H9 (cell line): ENCODE data around the gene ARSG. TPM values are rescaled to one million over a fixed set of nuclear protein-coding genes. Genes with fewer than 3 reads are reported as not detected.

Experiments used
- DNase-seq: peaks from one replicate; pipeline ENCODE4 v3.0.0-alpha.2; 2017
- H2AFZ ChIP-seq: one replicate; pipeline ENCODE4 v1.6.1; 2013; ENCODE audit warnings: mild to moderate bottlenecking, low read length, control low read depth, moderate library complexity
- H2AK5ac ChIP-seq: 2 replicates; pipeline ENCODE4 v1.6.1; 2013; ENCODE audit warnings: low read length, control low read depth, mixed read lengths; ENCODE audit not compliant: insufficient read length
- H2BK120ac ChIP-seq: one replicate; pipeline ENCODE4 v1.6.1; 2013; ENCODE audit warnings: low read depth, mild to moderate bottlenecking, low read length, control low read depth, inconsistent platforms; ENCODE audit not compliant: poor library complexity, severe bottlenecking
- H2BK12ac ChIP-seq: 2 replicates; pipeline ENCODE4 v1.6.1; 2013; ENCODE audit warnings: low read length, control low read depth, mixed read lengths, low read depth; ENCODE audit not compliant: insufficient read length
- H2BK15ac ChIP-seq: 2 replicates; pipeline ENCODE4 v1.6.1; 2013; ENCODE audit warnings: low read depth, low read length, control low read depth
- H2BK20ac ChIP-seq: one replicate; pipeline ENCODE4 v1.6.1; 2013; ENCODE audit warnings: low read depth, mild to moderate bottlenecking, low read length, control low read depth, inconsistent platforms; ENCODE audit not compliant: poor library complexity, severe bottlenecking
- H2BK5ac ChIP-seq: 2 replicates; pipeline ENCODE4 v1.6.1; 2013; ENCODE audit warnings: low read length, control low read depth, mixed read lengths; ENCODE audit not compliant: insufficient read length
- H3K14ac ChIP-seq: 2 replicates; pipeline ENCODE4 v1.6.1; 2013; ENCODE audit warnings: low read length, control low read depth; ENCODE audit not compliant: insufficient read depth
- H3K18ac ChIP-seq: 2 replicates; pipeline ENCODE4 v1.6.1; 2013; ENCODE audit warnings: low read depth, mild to moderate bottlenecking, mixed read lengths, low read length, control low read depth; ENCODE audit not compliant: insufficient read length
- H3K23ac ChIP-seq: 2 replicates; pipeline ENCODE4 v1.6.1; 2013; ENCODE audit warnings: low read length, control low read depth, mixed read lengths, low read depth; ENCODE audit not compliant: insufficient read length
- H3K23me2 ChIP-seq: 2 replicates; pipeline ENCODE4 v1.6.1; 2013; ENCODE audit warnings: low read depth, mild to moderate bottlenecking, mixed read lengths, low read length, control low read depth; ENCODE audit not compliant: insufficient read length, poor library complexity, severe bottlenecking
- H3K27ac ChIP-seq: 2 replicates; pipeline ENCODE4 v1.5.1; 2013; ENCODE audit warnings: low read length, control low read depth, mixed read lengths, low read depth; ENCODE audit not compliant: insufficient read length
- H3K27me3 ChIP-seq: 2 replicates; pipeline ENCODE4 v1.6.1; 2013; ENCODE audit warnings: low read length, control low read depth, inconsistent platforms; ENCODE audit not compliant: insufficient read depth
- H3K4ac ChIP-seq: 2 replicates; pipeline ENCODE4 v1.6.1; 2013; ENCODE audit warnings: low read depth, mild to moderate bottlenecking, control low read depth, inconsistent platforms, low read length, moderate library complexity
- H3K4me1 ChIP-seq: 2 replicates; pipeline ENCODE4 v1.6.1; 2013; ENCODE audit warnings: low read length, control low read depth, inconsistent platforms; ENCODE audit not compliant: insufficient read depth
- H3K4me2 ChIP-seq: 2 replicates; pipeline ENCODE4 v1.6.1; 2013; ENCODE audit warnings: low read length, control low read depth, mixed read lengths; ENCODE audit not compliant: insufficient read length, insufficient read depth
- H3K56ac ChIP-seq: 2 replicates; pipeline ENCODE4 v1.6.1; 2013; ENCODE audit warnings: low read depth, mild to moderate bottlenecking, mixed read lengths, low read length, control low read depth; ENCODE audit not compliant: insufficient read length
- H3K79me1 ChIP-seq: 2 replicates; pipeline ENCODE4 v1.6.1; 2013; ENCODE audit warnings: low read depth, mild to moderate bottlenecking, moderate library complexity, low read length, control low read depth, inconsistent platforms; ENCODE audit not compliant: insufficient read depth, poor library complexity, severe bottlenecking
- H3K79me2 ChIP-seq: 2 replicates; pipeline ENCODE4 v1.6.1; 2013; ENCODE audit warnings: low read length, control low read depth, inconsistent platforms; ENCODE audit not compliant: insufficient read depth
- H3K9ac ChIP-seq: 2 replicates; pipeline ENCODE4 v1.6.1; 2013; ENCODE audit warnings: low read length, control low read depth, mixed read lengths; ENCODE audit not compliant: insufficient read length; ENCODE audit errors: extremely low read depth
- H3K9me3 ChIP-seq: one replicate; pipeline ENCODE4 v1.6.1; 2013; ENCODE audit warnings: low read depth, low read length, inconsistent platforms; ENCODE audit not compliant: control insufficient read depth
- H3T11ph ChIP-seq: one replicate; pipeline ENCODE4 v1.6.1; 2013; ENCODE audit warnings: mild to moderate bottlenecking, low read length, control low read depth, inconsistent platforms
- H4K20me1 ChIP-seq: one replicate; pipeline ENCODE4 v1.6.1; 2013; ENCODE audit not compliant: control insufficient read depth, insufficient read length, insufficient read depth
- H4K5ac ChIP-seq: 2 replicates; pipeline ENCODE4 v1.6.1; 2013; ENCODE audit warnings: low read depth, mild to moderate bottlenecking, mixed read lengths, low read length, control low read depth; ENCODE audit not compliant: insufficient read length
- H4K8ac ChIP-seq: replicated peaks from 2 replicates; pipeline ENCODE4 v1.6.1; 2013; ENCODE audit warnings: low read length, control low read depth, mixed read lengths, low read depth; ENCODE audit not compliant: insufficient read length
- H4K91ac ChIP-seq: 2 replicates; pipeline ENCODE4 v1.6.1; 2013; ENCODE audit warnings: low read depth, mild to moderate bottlenecking, moderate library complexity, mixed read lengths, low read length, control low read depth; ENCODE audit not compliant: insufficient read length
- H3K27ac Mint-ChIP-seq, 3 experiments: 2 replicates in 2 of 3; 3 replicates in 1 of 3; pipeline ENCODE4 v1.8.0; 2020 to 2021; ENCODE audit warnings: mixed read lengths in 3 of 3, mild to moderate bottlenecking in 1 of 3, moderate library complexity in 1 of 3
- H3K27me3 Mint-ChIP-seq: 2 replicates; pipeline ENCODE4 v1.8.0; 2021; ENCODE audit warnings: low read depth, mild to moderate bottlenecking, moderate library complexity, mixed read lengths
- H3K36me3 Mint-ChIP-seq, 3 experiments: 2 replicates in 2 of 3; 3 replicates in 1 of 3; pipeline ENCODE4 v1.8.0; 2020 to 2021; ENCODE audit warnings: low read depth in 3 of 3, mixed read lengths in 3 of 3; ENCODE audit not compliant: insufficient read depth in 1 of 3
- H3K4me1 Mint-ChIP-seq, 2 experiments: 2 replicates each; pipeline ENCODE4 v1.8.0; 2020; ENCODE audit warnings: mixed read lengths in 2 of 2
- H3K4me3 Mint-ChIP-seq, 2 experiments: 2 replicates in 1 of 2; 3 replicates in 1 of 2; pipeline ENCODE4 v1.8.0; 2020 to 2021; ENCODE audit warnings: mild to moderate bottlenecking in 2 of 2, mixed read lengths in 2 of 2, moderate library complexity in 1 of 2
- H3K9me3 Mint-ChIP-seq, 2 experiments: 2 replicates in 1 of 2; 3 replicates in 1 of 2; pipeline ENCODE4 v1.8.0; 2020; ENCODE audit warnings: mild to moderate bottlenecking in 2 of 2, mixed read lengths in 2 of 2, moderate library complexity in 1 of 2
- WGBS: extraction: QIAGEN DNeasy Blood & Tissue Kit; methylation state at CpG from one replicate; pipeline ENCODE4 v1.1.7; 2013; ENCODE audit warnings: missing lambda C conversion rate, low lambda C conversion rate, mixed read lengths; ENCODE audit not compliant: insufficient read length; ENCODE audit errors: extremely low coverage; 5-methylcytosine and 5-hydroxymethylcytosine counted together
- total RNA-seq: library from RNA; stranded (reverse); gene quantifications from 2 replicates; pipeline ENCODE4 v1.2.1, GENCODE V29; 2021
- TF ChIP-seq, protein P1 (sequence below): fragments of 200-600 bp; sonication (generic); conservative IDR thresholded peaks from 3 replicates; pipeline ENCODE4 v1.8.0; 2021; ENCODE audit warnings: antibody characterized with exemption, mild to moderate bottlenecking

Gene ARSG
- total RNA-seq, 1 experiment from 2014 or later = 3.6 TPM

- no CpG with 5 or more reads among the region's 7 CpGs for WGBS
- Histone ChIP-seq H2AK5ac (no peak overlapping the region), H3K18ac (no peak overlapping the region), H3K4ac (no peak overlapping the region), H3K79me2 (no peaks in the 10 kb centered on the region), H3K4me2 (no peak overlapping the region), H4K91ac (no peak overlapping the region), H4K8ac (no peak overlapping the region), H2AFZ (no peak overlapping the region), H3T11ph (no peak overlapping the region), H3K56ac (no peak overlapping the region), H2BK15ac (no peak overlapping the region), H3K23ac (no peak overlapping the region), H4K5ac (no peak overlapping the region), H3K9me3 (no peaks in the 10 kb centered on the region), H3K79me1 (no peaks in the 10 kb centered on the region), H3K14ac (no peak overlapping the region), H3K4me1 (peaks cover 2% of the 10 kb centered on the region), H3K27me3 (peaks cover 21% of the 10 kb centered on the region; the same call in 1 of the 2 replicates), H2BK20ac (no peak overlapping the region), H3K27ac (no peak overlapping the region), H3K23me2 (peaks cover 19% of the 10 kb centered on the region), H2BK12ac (no peak overlapping the region), H2BK5ac (no peak overlapping the region), H4K20me1 (no peaks in the 10 kb centered on the region), H2BK120ac (no peak overlapping the region), H3K9ac (no peak overlapping the region)
- H3K27me3 Mint-ChIP-seq = peaks cover 61% of the 10 kb centered on the region
- H3K4me3 Mint-ChIP-seq = peak overlapping the region in 1 of 2 experiments; percentile 35; a peak in 2 of 5 replicates
- no peaks in the 10 kb centered on the region for H3K9me3 Mint-ChIP-seq
- H3K27ac Mint-ChIP-seq = no peak overlapping the region
- TF ChIP-seq, protein P1, sequence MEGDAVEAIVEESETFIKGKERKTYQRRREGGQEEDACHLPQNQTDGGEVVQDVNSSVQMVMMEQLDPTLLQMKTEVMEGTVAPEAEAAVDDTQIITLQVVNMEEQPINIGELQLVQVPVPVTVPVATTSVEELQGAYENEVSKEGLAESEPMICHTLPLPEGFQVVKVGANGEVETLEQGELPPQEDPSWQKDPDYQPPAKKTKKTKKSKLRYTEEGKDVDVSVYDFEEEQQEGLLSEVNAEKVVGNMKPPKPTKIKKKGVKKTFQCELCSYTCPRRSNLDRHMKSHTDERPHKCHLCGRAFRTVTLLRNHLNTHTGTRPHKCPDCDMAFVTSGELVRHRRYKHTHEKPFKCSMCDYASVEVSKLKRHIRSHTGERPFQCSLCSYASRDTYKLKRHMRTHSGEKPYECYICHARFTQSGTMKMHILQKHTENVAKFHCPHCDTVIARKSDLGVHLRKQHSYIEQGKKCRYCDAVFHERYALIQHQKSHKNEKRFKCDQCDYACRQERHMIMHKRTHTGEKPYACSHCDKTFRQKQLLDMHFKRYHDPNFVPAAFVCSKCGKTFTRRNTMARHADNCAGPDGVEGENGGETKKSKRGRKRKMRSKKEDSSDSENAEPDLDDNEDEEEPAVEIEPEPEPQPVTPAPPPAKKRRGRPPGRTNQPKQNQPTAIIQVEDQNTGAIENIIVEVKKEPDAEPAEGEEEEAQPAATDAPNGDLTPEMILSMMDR = peak; percentile 33; the same call in 2 of the 3 replicates
- DNase-seq = no peak
- H3K4me1 Mint-ChIP-seq = peaks cover 36 to 40% of the 10 kb centered on the region in 2 experiments
- peaks cover 0 to 1% (median 0%) of the 10 kb centered on the region in 3 experiments; a peak in 1 of 7 replicates for H3K36me3 Mint-ChIP-seq
These were observed 2.5 kb upstream of the ARSG start for GRCh38 chr17:68288804-68289203.
